T-helper 2 cell treated with Interferon-gamma antibody and Interleukin-4, amounts not matched to agents 100 ng/mL and 5 ng/mL, for 36 hours (primary cell): ENCODE data around the gene DOP1B. TPM values are rescaled to one million over a fixed set of nuclear protein-coding genes. Genes with fewer than 3 reads are reported as not detected.
"Not testable (repeated sequence)": the region's sequence is repeated elsewhere in the genome, so short reads cannot be mapped to it uniquely, and the experiment has no call there.

Experiments used
- intact Hi-C: fragments of 100-400 bp; cut with micrococcal nuclease; formaldehyde crosslinking; loops from one replicate; pipeline ENCODE4 v1.15.1; 2023
- total RNA-seq: library from RNA; stranded (reverse); gene quantifications from 2 replicates; pipeline ENCODE4 v1.2.3, GENCODE V29; 2022

Gene DOP1B
- total RNA-seq: 22.9 and 25.5 TPM in 2 replicates

GRCh38 chr21:36156815-36157670, at the start of gene DOP1B:
TSS of gene DOP1B (plus strand) at chr21:36156824. CDS start at chr21:36164734, 7,910 bp downstream.
- intact Hi-C loops: loop anchor here (1.0 kb wide), 5 partner anchors 17 to 228 kb away; partner anchors contain the start of genes CBR3, CHAF1B and MORC3

GRCh38 chr21:36109868-36110267, 46.8 kb upstream of the DOP1B start:
- intact Hi-C loops: loop anchor here (5.0 kb wide), 2 partner anchors 33 to 1403 kb away; no protein-coding TSS in a partner anchor

- intact Hi-C loops: loop anchor here (5.0 kb wide), 2 partner anchors 34 to 1404 kb away; no protein-coding TSS in a partner anchor
Measured at GRCh38 chr21:36111238-36111637, 45.4 kb upstream of the DOP1B start.

GRCh38 chr21:36113647-36114428, 42.8 kb upstream of the DOP1B start:
- intact Hi-C loops: loop anchor here (2.0 to 5.0 kb wide), 3 partner anchors 37 to 1407 kb away; partner anchors contain the start of gene SETD4

GRCh38 chr21:36115138-36115730, 41.4 kb upstream of the DOP1B start:
- intact Hi-C loops: no loop called here

GRCh38 chr21:36117286-36117741, 39.3 kb upstream of the DOP1B start:
- intact Hi-C loops: no loop called here

GRCh38 chr21:36120304-36120888, 36.2 kb upstream of the DOP1B start:
- intact Hi-C loops: no loop called here

- intact Hi-C loops: no loop called here
Measured at GRCh38 chr21:36122977-36123376, 33.6 kb upstream of the DOP1B start.

GRCh38 chr21:36124395-36124794, 32.2 kb upstream of the DOP1B start:
- intact Hi-C loops: no loop called here

- intact Hi-C loops: no loop called here
Measured at GRCh38 chr21:36125512-36126207, 31.0 kb upstream of the DOP1B start.

- intact Hi-C loops: no loop called here
Measured at GRCh38 chr21:36126208-36126565, 30.4 kb upstream of the DOP1B start.

GRCh38 chr21:36126621-36127110, 30.0 kb upstream of the DOP1B start:
- intact Hi-C loops: no loop called here

GRCh38 chr21:36127250-36127904, 29.2 kb upstream of the DOP1B start:
- intact Hi-C loops: no loop called here

GRCh38 chr21:36127977-36128376, 28.6 kb upstream of the DOP1B start:
- intact Hi-C loops: no loop called here

GRCh38 chr21:36129219-36129618, 27.4 kb upstream of the DOP1B start:
- intact Hi-C loops: no loop called here

GRCh38 chr21:36130414-36130762, 26.2 kb upstream of the DOP1B start:
- intact Hi-C loops: not testable (repeated sequence)

GRCh38 chr21:36130839-36131238, 25.8 kb upstream of the DOP1B start:
- intact Hi-C loops: not testable (repeated sequence)

- intact Hi-C loops: no loop called here
Measured at GRCh38 chr21:36132696-36133095, 23.9 kb upstream of the DOP1B start.

- intact Hi-C loops: loop anchor here (1.0 to 2.0 kb wide), 3 partner anchors 21 to 250 kb away; partner anchors contain the start of genes CHAF1B, DOP1B and MORC3
Measured at GRCh38 chr21:36134803-36135390, 21.7 kb upstream of the DOP1B start, which contains the start of gene CBR3. TSS of gene CBR3 (plus strand) at chr21:36135079. CDS start at chr21:36135193, 114 bp downstream.
